Upper lobe of right lung (tissue), 1 donor: ENCODE data around the gene NME4. TPM values are rescaled to one million over a fixed set of nuclear protein-coding genes. Genes with fewer than 3 reads are reported as not detected.

Experiments
- ATAC-seq: fragments of 200-7000 bp; cut with Tn5 transposase; one replicate; pipeline ENCODE4 v1.9.1; 2020; ENCODE audit warnings: mild to moderate bottlenecking, moderate library complexity
- DNase-seq: peaks from one replicate; pipeline ENCODE4 v3.0.0-alpha.2; 2020
- H3K27ac ChIP-seq: fragments of 200-600 bp; one replicate; pipeline ENCODE4 v1.8.0; 2022
- H3K27me3 ChIP-seq: fragments of 200-600 bp; one replicate; pipeline ENCODE4 v1.8.0; 2022; ENCODE audit warnings: mild to moderate bottlenecking
- H3K36me3 ChIP-seq: fragments of 200-600 bp; one replicate; pipeline ENCODE4 v1.8.0; 2022
- H3K4me1 ChIP-seq: fragments of 200-600 bp; one replicate; pipeline ENCODE4 v1.8.0; 2022
- H3K4me3 ChIP-seq: fragments of 200-600 bp; one replicate; pipeline ENCODE4 v1.8.0; 2022; ENCODE audit warnings: mild to moderate bottlenecking
- H3K9me3 ChIP-seq: fragments of 200-600 bp; one replicate; pipeline ENCODE4 v1.8.0; 2022
- intact Hi-C: fragments of 100-400 bp; cut with DNase I; formaldehyde crosslinking; loops from one replicate; pipeline ENCODE4 v1.11.0; 2022
- total RNA-seq: library from RNA; stranded (reverse); fragmentation: NEBNext Ultra II Directional; extraction: Animal tissue kit (Norgen Biotek cat#: 25700); gene quantifications from one replicate; pipeline ENCODE4 v1.2.1, GENCODE V29; 2021
- TF ChIP-seq, protein P1 (sequence below): fragments of 200-600 bp; IDR thresholded peaks from one replicate; pipeline ENCODE4 v1.8.0; 2022; ENCODE audit warnings: antibody characterized with exemption
- donor health status: DM: no; HTN: yes; CAD: no; lungs with severe emphysema.

Gene NME4
- total RNA-seq, 1 donor from 2014 or later: 45.6 TPM

- Histone ChIP-seq H3K4me3 (peak within 1 kb of the TSS; percentile 90), H3K4me1 (peaks cover 17% of the 10 kb centered on the region), H3K36me3 (no peaks in the 10 kb centered on the region), H3K9me3 (no peaks in the 10 kb centered on the region), H3K27me3 (no peaks in the 10 kb centered on the region), H3K27ac (peak within 1 kb of the TSS; percentile 90)
- ATAC-seq: peak; percentile 96
- TF ChIP-seq, protein P1, sequence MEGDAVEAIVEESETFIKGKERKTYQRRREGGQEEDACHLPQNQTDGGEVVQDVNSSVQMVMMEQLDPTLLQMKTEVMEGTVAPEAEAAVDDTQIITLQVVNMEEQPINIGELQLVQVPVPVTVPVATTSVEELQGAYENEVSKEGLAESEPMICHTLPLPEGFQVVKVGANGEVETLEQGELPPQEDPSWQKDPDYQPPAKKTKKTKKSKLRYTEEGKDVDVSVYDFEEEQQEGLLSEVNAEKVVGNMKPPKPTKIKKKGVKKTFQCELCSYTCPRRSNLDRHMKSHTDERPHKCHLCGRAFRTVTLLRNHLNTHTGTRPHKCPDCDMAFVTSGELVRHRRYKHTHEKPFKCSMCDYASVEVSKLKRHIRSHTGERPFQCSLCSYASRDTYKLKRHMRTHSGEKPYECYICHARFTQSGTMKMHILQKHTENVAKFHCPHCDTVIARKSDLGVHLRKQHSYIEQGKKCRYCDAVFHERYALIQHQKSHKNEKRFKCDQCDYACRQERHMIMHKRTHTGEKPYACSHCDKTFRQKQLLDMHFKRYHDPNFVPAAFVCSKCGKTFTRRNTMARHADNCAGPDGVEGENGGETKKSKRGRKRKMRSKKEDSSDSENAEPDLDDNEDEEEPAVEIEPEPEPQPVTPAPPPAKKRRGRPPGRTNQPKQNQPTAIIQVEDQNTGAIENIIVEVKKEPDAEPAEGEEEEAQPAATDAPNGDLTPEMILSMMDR: peak; percentile 57
- DNase-seq: peak; percentile 99
- intact Hi-C loops: no loop called here
Observed at GRCh38 chr16:401468-402348, 4.7 kb downstream of the NME4 start, which contains the start of gene DECR2. Gene DECR2, plus strand, starts transcription at chr16:401885. Its CDS starts 79 bp downstream, at chr16:401964.

- ATAC-seq: no peak
Observed at GRCh38 chr16:404971-405486, 8.0 kb downstream of the NME4 start.

GRCh38 chr16:405548-406506, 8.8 kb downstream of the NME4 start:
- DNase-seq (no peak), ATAC-seq (no peak)
- Histone ChIP-seq H3K27ac (no peak overlapping the region), H3K9me3 (no peaks in the 10 kb centered on the region), H3K4me1 (peaks cover 6% of the 10 kb centered on the region), H3K4me3 (no peak overlapping the region), H3K36me3 (peaks cover 1% of the 10 kb centered on the region), H3K27me3 (no peaks in the 10 kb centered on the region)
- TF ChIP-seq, protein P1: no peak
- intact Hi-C loops: no loop called here

More at GRCh38 chr16:404971-405486, 8.0 kb downstream of the NME4 start:
- Histone ChIP-seq H3K9me3 (no peaks in the 10 kb centered on the region), H3K27me3 (no peaks in the 10 kb centered on the region), H3K27ac (no peak overlapping the region), H3K4me1 (peaks cover 12% of the 10 kb centered on the region), H3K36me3 (no peaks in the 10 kb centered on the region), H3K4me3 (no peak overlapping the region)
- TF ChIP-seq, protein P1: no peak
- intact Hi-C loops: no loop called here
- DNase-seq: no peak

GRCh38 chr16:407253-407652, 10.3 kb downstream of the NME4 start:
- Histone ChIP-seq H3K36me3 (peaks cover 13% of the 10 kb centered on the region), H3K4me1 (peaks cover 5% of the 10 kb centered on the region), H3K27me3 (no peaks in the 10 kb centered on the region), H3K9me3 (no peaks in the 10 kb centered on the region), H3K4me3 (no peak overlapping the region), H3K27ac (no peak overlapping the region)
- no peak for ATAC-seq
- intact Hi-C loops: no loop called here
- TF ChIP-seq, protein P1: no peak
- no peak for DNase-seq

DNA sequence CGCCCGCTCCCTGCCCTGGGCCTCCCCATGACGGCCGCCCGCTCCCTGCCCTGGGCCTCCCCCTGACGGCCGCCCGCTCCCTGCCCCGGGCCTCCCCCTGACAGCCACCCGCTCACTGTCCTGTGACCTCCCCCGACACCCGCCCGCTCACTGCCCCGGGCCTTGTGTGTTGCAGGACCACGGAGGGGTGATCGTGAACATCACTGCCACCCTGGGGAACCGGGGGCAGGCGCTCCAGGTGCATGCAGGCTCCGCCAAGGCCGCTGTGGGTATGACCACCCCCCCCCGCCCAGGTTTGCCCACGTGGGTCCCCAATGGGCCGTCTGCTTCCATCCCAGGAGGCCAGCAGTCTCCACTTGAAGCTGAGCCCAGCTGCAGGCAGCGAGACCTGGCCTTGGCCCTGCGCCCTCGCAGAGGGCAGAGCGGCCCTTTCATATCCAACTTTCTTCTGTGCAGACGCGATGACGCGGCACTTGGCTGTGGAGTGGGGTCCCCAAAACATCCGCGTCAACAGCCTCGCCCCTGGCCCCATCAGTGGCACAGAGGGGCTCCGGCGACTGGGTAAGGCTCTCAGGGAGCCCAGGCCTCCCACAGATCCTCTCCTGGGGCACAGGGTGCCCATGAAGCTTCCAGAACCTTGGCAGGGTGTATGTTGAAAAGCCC, 13.6 kb downstream of the NME4 start:
- DNase-seq (no peak), ATAC-seq (peak; percentile 14)
- Histone ChIP-seq H3K36me3 (peaks cover 13% of the 10 kb centered on the region), H3K4me1 (no peaks in the 10 kb centered on the region), H3K27ac (no peak overlapping the region), H3K9me3 (no peaks in the 10 kb centered on the region), H3K4me3 (no peak overlapping the region), H3K27me3 (no peaks in the 10 kb centered on the region)
- intact Hi-C loops: no loop called here
- TF ChIP-seq, protein P1: no peak
